IMR-90 (cell line): Measurements from ENCODE around the gene PARP16. TPM values are rescaled to one million over a fixed set of nuclear protein-coding genes. Genes with fewer than 3 reads are reported as not detected.

Experiments
- ATAC-seq: fragments of 200-7000 bp; cut with Tn5 transposase; 2 replicates; pipeline ENCODE4 v1.9.1; 2020; ENCODE audit warnings: low read depth, mild to moderate bottlenecking, moderate library complexity
- BruUV-seq: library from RNA; stranded (reverse); fragments of 400-500 nt; replicated peaks from 2 replicates; lab custom pipeline; 2021; lab: Mats Ljungman, UMichigan
- CTCF ChIA-PET: fragments of 300-600 bp; formaldehyde crosslinking; extraction: SDS; loops from one replicate; lab custom pipeline; 2021; ENCODE audit warnings: antibody characterized with exemption; lab: Yijun Ruan, JAX
- POLR2A ChIA-PET: fragments of 300-600 bp; sonication (Branson Sonifier 250); formaldehyde crosslinking; loops from one replicate; lab custom pipeline; 2022; ENCODE audit warnings: antibody characterized with exemption; ENCODE audit not compliant: unreplicated experiment; lab: Charles Lee
- DNase-seq: peaks from one replicate; pipeline ENCODE4 v3.0.0; 2013
- H2AFZ ChIP-seq: replicated peaks from 2 replicates; pipeline ENCODE3; 2013; ENCODE audit warnings: low read length, mild to moderate bottlenecking; ENCODE audit not compliant: poor library complexity
- H2AK5ac ChIP-seq: 2 replicates; pipeline ENCODE4 v1.6.1; 2013; ENCODE audit warnings: low read depth, low read length, inconsistent platforms
- H2AK9ac ChIP-seq: replicated peaks from 2 replicates; pipeline ENCODE3; 2013; ENCODE audit warnings: mild to moderate bottlenecking, low read depth, low read length, moderate library complexity; ENCODE audit not compliant: poor library complexity
- H2BK120ac ChIP-seq: 2 replicates; pipeline ENCODE4 v1.6.1; 2013; ENCODE audit warnings: low read depth, low read length, inconsistent platforms
- H2BK15ac ChIP-seq: 3 replicates; pipeline ENCODE4 v1.6.1; 2013; ENCODE audit warnings: low read depth, low read length, inconsistent platforms
- H2BK20ac ChIP-seq: 2 replicates; pipeline ENCODE4 v1.6.1; 2013; ENCODE audit warnings: low read depth, mild to moderate bottlenecking, inconsistent platforms, low read length, moderate library complexity
- H2BK5ac ChIP-seq: 2 replicates; pipeline ENCODE4 v1.6.1; 2013; ENCODE audit warnings: mild to moderate bottlenecking, low read depth, low read length, inconsistent platforms; ENCODE audit not compliant: poor library complexity, severe bottlenecking
- H3K14ac ChIP-seq: replicated peaks from 2 replicates; pipeline ENCODE4 v1.6.1; 2013; ENCODE audit warnings: low read depth, low read length, inconsistent platforms
- H3K18ac ChIP-seq: 2 replicates; pipeline ENCODE4 v1.6.1; 2013; ENCODE audit warnings: low read depth, low read length, control low read depth
- H3K23ac ChIP-seq: 2 replicates; pipeline ENCODE4 v1.6.1; 2013; ENCODE audit warnings: low read depth, low read length, inconsistent platforms
- H3K27ac ChIP-seq: 2 replicates; pipeline ENCODE4 v1.5.1; 2013; ENCODE audit warnings: mild to moderate bottlenecking, control low read depth, low read length; ENCODE audit not compliant: insufficient read depth
- H3K27me3 ChIP-seq: 2 replicates; pipeline ENCODE4 v1.6.1; 2013; ENCODE audit warnings: low read length; ENCODE audit not compliant: control insufficient read depth, insufficient read depth
- H3K36me3 ChIP-seq: 2 replicates; pipeline ENCODE4 v1.6.1; 2013; ENCODE audit warnings: low read length, mixed read lengths; ENCODE audit not compliant: control insufficient read depth, insufficient read depth
- H3K4ac ChIP-seq: 2 replicates; pipeline ENCODE4 v1.6.1; 2013; ENCODE audit warnings: low read depth, low read length, inconsistent platforms
- H3K4me1 ChIP-seq: 2 replicates; pipeline ENCODE4 v1.6.1; 2013; ENCODE audit warnings: low read length, mixed read lengths; ENCODE audit not compliant: control insufficient read depth, insufficient read depth
- H3K4me2 ChIP-seq: 2 replicates; pipeline ENCODE4 v1.6.1; 2013; ENCODE audit warnings: low read depth, mild to moderate bottlenecking, control low read depth, low read length, moderate library complexity
- H3K4me3 ChIP-seq: 2 replicates; pipeline ENCODE4 v1.5.1; 2013; ENCODE audit warnings: low read depth, mild to moderate bottlenecking, control low read depth, low read length, moderate library complexity; ENCODE audit not compliant: insufficient read depth
- H3K56ac ChIP-seq: 2 replicates; pipeline ENCODE4 v1.6.1; 2013; ENCODE audit warnings: low read length, inconsistent platforms; ENCODE audit not compliant: insufficient read depth; ENCODE audit errors: extremely low read depth
- H3K79me1 ChIP-seq, 2 experiments: 2 replicates each; pipeline ENCODE4 v1.6.1; 2013; ENCODE audit warnings: low read length in 2 of 2, inconsistent platforms in 1 of 2, low read depth in 1 of 2
- H3K9ac ChIP-seq: 2 replicates; pipeline ENCODE4 v1.6.1; 2013; ENCODE audit warnings: low read depth, low read length, control low read depth
- H3K9me1 ChIP-seq: 2 replicates; pipeline ENCODE4 v1.6.1; 2013; ENCODE audit warnings: low read length, inconsistent platforms; ENCODE audit not compliant: insufficient read depth
- H3K9me3 ChIP-seq: 2 replicates; pipeline ENCODE4 v1.6.1; 2013; ENCODE audit warnings: low read length; ENCODE audit not compliant: control insufficient read depth, insufficient read depth
- H4K20me1 ChIP-seq: 2 replicates; pipeline ENCODE4 v1.6.1; 2013; ENCODE audit warnings: low read length, inconsistent platforms; ENCODE audit not compliant: insufficient read depth
- H4K5ac ChIP-seq: 2 replicates; pipeline ENCODE4 v1.6.1; 2013; ENCODE audit warnings: mild to moderate bottlenecking, low read depth, low read length, control low read depth
- H4K8ac ChIP-seq, 2 experiments: 2 replicates each; pipeline ENCODE4 v1.6.1; 2013; ENCODE audit warnings: low read depth in 2 of 2, low read length in 2 of 2, control low read depth in 1 of 2, inconsistent platforms in 1 of 2
- H4K91ac ChIP-seq: 2 replicates; pipeline ENCODE4 v1.6.1; 2013; ENCODE audit warnings: low read depth, low read length, inconsistent platforms; ENCODE audit not compliant: insufficient read depth
- BHLHE40 ChIP-seq: fragments of 150-350 bp; IDR thresholded peaks from 2 replicates; pipeline ENCODE4 v1.6.1; 2016; ENCODE audit warnings: mild to moderate bottlenecking, low read depth, low read length
- CEBPB ChIP-seq: IDR thresholded peaks from 2 replicates; pipeline ENCODE4 v1.6.1; 2012; ENCODE audit warnings: low read depth, low read length, improper control_type of control experiment
- CHD1 ChIP-seq: IDR thresholded peaks from 2 replicates; pipeline ENCODE4 v1.6.1; 2012; ENCODE audit warnings: low read depth, low read length, improper control_type of control experiment
- CTCF ChIP-seq: conservative IDR thresholded peaks from 2 replicates; pipeline ENCODE4 v1.5.1; 2012; ENCODE audit warnings: mild to moderate bottlenecking, low read depth, low read length, improper control_type of control experiment
- ELK1 ChIP-seq: fragments of 150-350 bp; IDR thresholded peaks from 2 replicates; pipeline ENCODE4 v1.6.1; 2016; ENCODE audit warnings: low read depth, mild to moderate bottlenecking, low read length, moderate library complexity, borderline replicate concordance
- FOS ChIP-seq: fragments of 150-350 bp; IDR thresholded peaks from 2 replicates; pipeline ENCODE4 v1.6.1; 2016; ENCODE audit warnings: low read depth, low read length
- MAFK ChIP-seq: IDR thresholded peaks from 2 replicates; pipeline ENCODE4 v1.6.1; 2012; ENCODE audit warnings: low read depth, low read length, improper control_type of control experiment
- MAZ ChIP-seq: IDR thresholded peaks from 2 replicates; pipeline ENCODE4 v1.6.1; 2012; ENCODE audit warnings: low read depth, mild to moderate bottlenecking, low read length, improper control_type of control experiment, moderate library complexity, borderline replicate concordance
- MXI1 ChIP-seq: IDR thresholded peaks from 2 replicates; pipeline ENCODE4 v1.6.1; 2012; ENCODE audit warnings: low read depth, mild to moderate bottlenecking, low read length, moderate library complexity, borderline replicate concordance
- NFE2L2 ChIP-seq: fragments of 150-350 bp; IDR thresholded peaks from 2 replicates; pipeline ENCODE4 v1.6.1; 2016; ENCODE audit warnings: low read depth, mild to moderate bottlenecking, low read length
- POLR2A ChIP-seq: IDR thresholded peaks from 2 replicates; pipeline ENCODE4 v1.6.1; 2012; ENCODE audit warnings: mild to moderate bottlenecking, low read depth, low read length
- RAD21 ChIP-seq: IDR thresholded peaks from 2 replicates; pipeline ENCODE4 v1.6.1; 2012; ENCODE audit warnings: low read length, improper control_type of control experiment
- RCOR1 ChIP-seq: IDR thresholded peaks from 2 replicates; pipeline ENCODE4 v1.6.1; 2012; ENCODE audit warnings: mild to moderate bottlenecking, low read length, improper control_type of control experiment; ENCODE audit not compliant: insufficient replicate concordance
- RFX5 ChIP-seq: IDR thresholded peaks from 2 replicates; pipeline ENCODE4 v1.8.0; 2012; ENCODE audit warnings: low read depth, mild to moderate bottlenecking, low read length, moderate library complexity
- SMC3 ChIP-seq: fragments of 150-350 bp; IDR thresholded peaks from 2 replicates; pipeline ENCODE4 v1.6.1; 2016; ENCODE audit warnings: low read depth, mild to moderate bottlenecking, antibody characterized with exemption, low read length, moderate library complexity
- USF2 ChIP-seq: fragments of 150-350 bp; IDR thresholded peaks from 2 replicates; pipeline ENCODE4 v1.6.1; 2017; ENCODE audit warnings: mild to moderate bottlenecking, antibody characterized with exemption, low read length, low read depth
- WGBS, 2 experiments: methylation state at CpG; one replicate each; pipeline versions ENCODE4 v1.1.5 to v1.1.7; 2013; ENCODE audit warnings: missing lambda C conversion rate in 2 of 2; ENCODE audit not compliant: insufficient read length in 1 of 2; ENCODE audit errors: extremely low coverage in 2 of 2; 5-methylcytosine and 5-hydroxymethylcytosine counted together
- dilution Hi-C: fragments of 300-500 bp; cut with HindIII; formaldehyde crosslinking; loops from one replicate; pipeline ENCODE4 v1.14.3; 2018; ENCODE audit warnings: low sequenced_read_pairs; ENCODE audit not compliant: unreplicated experiment
- in situ Hi-C: fragments of 300-500 bp; cut with MboI; formaldehyde crosslinking; loops from 3 replicates; pipeline ENCODE4 v1.14.3; 2019; ENCODE audit warnings: low sequenced_read_pairs, inconsistent platforms, mixed read lengths
- intact Hi-C: fragments of 100-400 bp; cut with micrococcal nuclease; formaldehyde crosslinking; loops from 2 replicates; pipeline ENCODE4 v1.10.0; 2022
- polyA plus RNA-seq, 3 experiments: library from polyadenylated mRNA; depleted of rRNA; stranded (reverse); fragments of >200 nt; gene quantifications; 2 replicates each; pipeline ENCODE4 v1.2.3, GENCODE V29; 2012; ENCODE audit warnings: low replicate concordance in 1 of 3
- total RNA-seq: library from RNA; depleted of rRNA; stranded (reverse); fragments of >200 nt; gene quantifications from 2 replicates; pipeline ENCODE4 v1.2.3, GENCODE V29; 2012

The PARP16 gene
- total and polyA plus RNA-seq, 2 of the 4 experiments (the other 2 are of a cell fraction) = 1.3 to 5.0 TPM

GRCh38 chr15:65307978-65308377, 21.3 kb upstream of the PARP16 start:
- Histone ChIP-seq H4K20me1 (peaks cover 12% of the 10 kb centered on the region), H4K91ac (no peak overlapping the region), H2AK9ac (no peak overlapping the region), H3K27ac (no peak overlapping the region), H3K4ac (no peak overlapping the region), H3K9me1 (0 out of 2 replicates have a peak, but pooled peaks cover 3% of the 10 kb centered on the region), H3K9ac (no peak overlapping the region), H2BK15ac (no peak overlapping the region), H4K8ac (no peak overlapping the region), H3K14ac (no peak overlapping the region), H2BK120ac (no peak overlapping the region), H3K4me1 (peaks cover 14% of the 10 kb centered on the region), H3K56ac (no peak overlapping the region), H2BK20ac (no peak overlapping the region), H4K5ac (no peak overlapping the region), H2AFZ (no peak overlapping the region), H2AK5ac (no peak overlapping the region), H3K4me3 (no peak overlapping the region), H3K4me2 (no peak overlapping the region), H3K23ac (no peak overlapping the region), H2BK5ac (no peak overlapping the region), H3K18ac (no peak overlapping the region), H3K36me3 (no peaks in the 10 kb centered on the region), H3K27me3 (no peaks in the 10 kb centered on the region), H3K79me1 (no peaks in the 10 kb centered on the region), H3K9me3 (no peaks in the 10 kb centered on the region)
- WGBS, 2 experiments = no CpG with 5 or more reads among the region's 6 CpGs
- TF ChIP-seq MXI1 = no peak
- no peak for TF ChIP-seq ELK1
- TF ChIP-seq CHD1 = no peak
- TF ChIP-seq RFX5 = no peak
- TF ChIP-seq NFE2L2 = no peak
- TF ChIP-seq USF2 = no peak
- no peak for TF ChIP-seq FOS
- no peak for TF ChIP-seq RAD21
- no peak for TF ChIP-seq MAZ
- no peak for TF ChIP-seq BHLHE40
- no peak for TF ChIP-seq SMC3
- no peak for TF ChIP-seq CEBPB
- TF ChIP-seq CTCF = no peak
- no peak for TF ChIP-seq MAFK
- TF ChIP-seq RCOR1 = no peak
- no peak for TF ChIP-seq POLR2A
- no peak for DNase-seq
- CTCF ChIA-PET = no interaction called here
- BruUV-seq = no TSS peak
- in situ Hi-C loops (no loop called here), intact Hi-C loops (no loop called here), dilution Hi-C loops (no loop called here)
- POLR2A ChIA-PET = no interaction called here
- no peak for ATAC-seq
